OCI-LY1 (cell line): Measurements from ENCODE around the gene VDR.

ENCODE experiments used
- H2AFZ ChIP-seq: fragments of 200-600 bp; sonication (generic), shearing (Covaris generic); 2 replicates; pipeline ENCODE4 v1.6.0; 2014; ENCODE audit warnings: antibody characterized with exemption, mild to moderate bottlenecking, low read length
- H3F3A ChIP-seq: fragments of 200-600 bp; sonication (generic), shearing (Covaris generic); 2 replicates; pipeline ENCODE4 v1.6.0; 2014; ENCODE audit warnings: mild to moderate bottlenecking, antibody characterized with exemption, low read length, moderate library complexity; ENCODE audit not compliant: insufficient read depth
- H3K27ac ChIP-seq: fragments of 200-600 bp; sonication (generic); 2 replicates; pipeline ENCODE4 v1.5.1; 2014; ENCODE audit warnings: low read length, mixed run types, mild to moderate bottlenecking, low read depth; ENCODE audit not compliant: poor library complexity, severe bottlenecking
- H3K27me3 ChIP-seq: fragments of 200-600 bp; sonication (generic); 2 replicates; pipeline ENCODE4 v1.6.0; 2014; ENCODE audit warnings: antibody characterized with exemption, mild to moderate bottlenecking, low read length, moderate library complexity; ENCODE audit not compliant: insufficient read depth
- H3K36me3 ChIP-seq: fragments of 200-600 bp; sonication (generic); 2 replicates; pipeline ENCODE4 v1.6.1; 2014; ENCODE audit warnings: mild to moderate bottlenecking, antibody characterized with exemption, low read length, moderate library complexity, mixed read lengths; ENCODE audit not compliant: insufficient read depth
- H3K4me1 ChIP-seq: fragments of 200-600 bp; sonication (generic); 2 replicates; pipeline ENCODE4 v1.5.1; 2014; ENCODE audit warnings: mild to moderate bottlenecking, low read length, moderate library complexity; ENCODE audit not compliant: insufficient read depth, severe bottlenecking
- H3K4me2 ChIP-seq: fragments of 200-600 bp; sonication (generic), shearing (Covaris generic); 2 replicates; pipeline ENCODE4 v1.6.1; 2014; ENCODE audit warnings: low read length
- H3K4me3 ChIP-seq: fragments of 200-600 bp; sonication (generic); 2 replicates; pipeline ENCODE4 v1.5.1; 2014; ENCODE audit warnings: low read length, low read depth, mild to moderate bottlenecking, mixed read lengths; ENCODE audit not compliant: poor library complexity, severe bottlenecking
- H3K79me2 ChIP-seq: fragments of 200-600 bp; shearing (Covaris generic); 2 replicates; pipeline ENCODE4 v1.6.1; 2016; ENCODE audit warnings: mixed run types, low read length, mixed read lengths; ENCODE audit not compliant: insufficient read depth
- H3K9ac ChIP-seq: fragments of 200-600 bp; sonication (generic), shearing (Covaris generic); 2 replicates; pipeline ENCODE4 v1.6.1; 2014; ENCODE audit warnings: mild to moderate bottlenecking, low read length, mixed read lengths
- H3K9me2 ChIP-seq: fragments of 200-600 bp; sonication (generic), shearing (Covaris generic); 2 replicates; pipeline ENCODE4 v1.6.1; 2014; ENCODE audit warnings: low read depth, mild to moderate bottlenecking, low read length, mixed read lengths
- H3K9me3 ChIP-seq: fragments of 200-600 bp; shearing (Covaris generic); 2 replicates; pipeline ENCODE4 v1.6.1; 2014; ENCODE audit warnings: low read length, mixed read lengths
- H4K20me1 ChIP-seq: fragments of 200-600 bp; sonication (generic), shearing (Covaris generic); 2 replicates; pipeline ENCODE4 v1.6.0; 2016; ENCODE audit warnings: mild to moderate bottlenecking, low read length; ENCODE audit not compliant: insufficient read depth
- CTCF ChIP-seq: fragments of 200-600 bp; sonication (generic), shearing (Covaris generic); IDR thresholded peaks from 2 replicates; pipeline ENCODE4 v1.5.1; 2017; ENCODE audit warnings: mild to moderate bottlenecking, antibody characterized with exemption, low read length, moderate library complexity, mixed read lengths
- EZH2 ChIP-seq: fragments of 200-600 bp; sonication (generic), shearing (Covaris generic); IDR thresholded peaks from 2 replicates; pipeline ENCODE4 v1.8.0; 2017; ENCODE audit warnings: borderline replicate concordance, mixed run types, mild to moderate bottlenecking, antibody characterized with exemption, low read length, moderate library complexity, mixed read lengths

Gene VDR

DNA sequence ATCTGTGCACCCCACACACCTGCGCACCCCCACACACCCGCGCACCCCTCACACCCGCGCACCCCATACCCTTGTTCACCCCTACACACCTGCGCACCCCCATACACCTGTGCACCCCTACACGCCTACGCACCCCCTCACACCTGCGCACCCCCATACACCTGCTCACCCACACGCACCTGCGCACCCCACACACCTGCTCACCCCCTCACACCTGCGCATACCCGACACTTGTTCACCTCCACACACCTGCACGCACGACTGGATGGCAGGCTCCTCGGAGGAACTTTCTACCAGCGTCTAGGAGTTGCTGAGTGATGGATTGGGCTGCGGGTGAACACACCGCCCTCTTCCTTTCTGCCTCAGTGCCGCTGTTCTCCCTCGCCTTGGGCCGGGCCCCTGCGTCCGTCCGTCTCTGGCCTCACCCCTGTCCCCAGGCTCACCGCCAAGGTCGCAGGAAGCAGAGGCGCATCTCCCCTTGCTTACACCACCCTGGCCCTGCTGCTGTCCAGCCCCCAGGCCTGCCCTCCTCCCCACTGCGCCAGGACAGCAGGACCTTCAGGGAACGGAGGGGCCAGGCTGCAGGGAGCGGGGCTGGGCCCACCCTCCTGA, 37.9 kb upstream of the VDR start:
- Histone ChIP-seq H3K79me2 (no peaks in the 10 kb centered on the region), H3K4me1 (peaks cover 4% of the 10 kb centered on the region), H3K36me3 (no peaks in the 10 kb centered on the region), H4K20me1 (no peaks in the 10 kb centered on the region), H3K27me3 (peaks cover 6% of the 10 kb centered on the region; the same call in 1 of the 2 replicates), H3K4me3 (no peak overlapping the region), H3K9ac (no peak overlapping the region), H3F3A (no peaks in the 10 kb centered on the region), H2AFZ (no peak overlapping the region), H3K4me2 (peak overlapping the region; percentile 35; the same call in 1 of the 2 replicates), H3K27ac (no peak overlapping the region), H3K9me3 (no peaks in the 10 kb centered on the region), H3K9me2 (no peaks in the 10 kb centered on the region)
- TF ChIP-seq EZH2: no peak

- H3K4me1 ChIP-seq: peaks cover 4% of the 10 kb centered on the region
- no peaks in the 10 kb centered on the region for H3K79me2 ChIP-seq
- H3K27ac ChIP-seq: no peak overlapping the region
- no peaks in the 10 kb centered on the region for H3F3A ChIP-seq
- no peaks in the 10 kb centered on the region for H3K36me3 ChIP-seq
- no peaks in the 10 kb centered on the region for H3K9me3 ChIP-seq
- H2AFZ ChIP-seq: no peak overlapping the region
- H3K9ac ChIP-seq: no peak overlapping the region
- no peaks in the 10 kb centered on the region for H3K9me2 ChIP-seq
- H4K20me1 ChIP-seq: no peaks in the 10 kb centered on the region
- peaks cover 10% of the 10 kb centered on the region; the same call in 1 of the 2 replicates for H3K27me3 ChIP-seq
- TF ChIP-seq CTCF: peak; percentile 58
- no peak for TF ChIP-seq EZH2
- peak overlapping the region; percentile 35; the same call in 1 of the 2 replicates for H3K4me2 ChIP-seq
- H3K4me3 ChIP-seq: no peak overlapping the region
Observed at GRCh38 chr12:47941871-47942613, 37.2 kb upstream of the VDR start.

DNA sequence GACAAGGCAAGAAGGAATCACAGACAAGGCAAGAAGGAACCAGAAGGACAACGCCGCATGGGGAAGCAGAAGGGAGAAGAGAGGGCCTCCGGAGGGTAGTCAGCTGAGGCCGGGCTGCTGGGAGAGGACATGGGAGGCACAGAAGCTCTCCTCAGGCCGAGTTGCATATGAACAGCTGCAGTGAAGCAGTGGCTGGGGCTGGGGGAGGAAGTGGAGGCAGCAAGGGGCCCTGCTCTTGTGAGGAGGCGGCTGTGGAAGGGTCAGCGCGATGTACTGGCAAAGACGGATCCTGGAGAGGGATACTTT, 36.6 kb upstream of the VDR start:
- Histone ChIP-seq H3K27ac (no peak overlapping the region), H3K9me2 (no peaks in the 10 kb centered on the region), H2AFZ (no peak overlapping the region), H3K9me3 (no peaks in the 10 kb centered on the region), H3K4me1 (peaks cover 4% of the 10 kb centered on the region), H4K20me1 (no peaks in the 10 kb centered on the region), H3K4me2 (no peak overlapping the region), H3F3A (no peaks in the 10 kb centered on the region), H3K4me3 (no peak overlapping the region), H3K36me3 (no peaks in the 10 kb centered on the region), H3K79me2 (no peaks in the 10 kb centered on the region), H3K27me3 (peaks cover 11% of the 10 kb centered on the region; the same call in 1 of the 2 replicates), H3K9ac (no peak overlapping the region)
- TF ChIP-seq CTCF (no peak), EZH2 (no peak)
